ENCODE measurements around the gene ACOXL. TPM values are rescaled to one million over a fixed set of nuclear protein-coding genes. Genes with fewer than 3 reads are reported as not detected.

The ACOXL gene
- polyA plus RNA-seq, 1 donor from 2014 or later = not detected

Other genes with a start within 250 kb of the ACOXL start
- gene RGPD6, start 155.4 kb upstream of the ACOXL start, polyA plus RNA-seq = 3.5 TPM
- gene BUB1, start 54.5 kb upstream of the ACOXL start, polyA plus RNA-seq = 0.94 TPM